ENCODE data around the gene NGDN. TPM values are rescaled to one million over a fixed set of nuclear protein-coding genes. Genes with fewer than 3 reads are reported as not detected.

NGDN gene
- polyA plus RNA-seq, 1 donor: 69.7 TPM

DNA sequence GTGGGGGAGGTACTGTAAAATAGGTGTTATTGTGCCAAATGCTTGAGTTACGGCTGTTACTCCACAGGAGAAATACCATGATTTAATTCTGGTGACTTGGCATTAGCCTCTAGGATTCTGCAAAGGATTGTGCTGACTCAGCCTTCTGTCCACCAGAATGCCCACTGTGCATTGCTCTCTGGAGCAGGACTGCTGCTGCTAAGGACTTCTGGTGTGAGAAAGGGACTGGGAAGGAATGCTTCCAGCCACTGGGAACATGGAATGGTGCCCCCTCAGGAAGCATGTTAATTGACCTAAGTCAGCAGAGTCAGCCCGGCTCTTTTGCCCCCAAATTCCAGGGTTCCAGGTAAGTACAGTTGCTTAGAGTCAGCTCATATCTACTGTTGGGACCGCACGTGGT, 49.2 kb downstream of the NGDN start:
- DNase-seq: no peak

DNA sequence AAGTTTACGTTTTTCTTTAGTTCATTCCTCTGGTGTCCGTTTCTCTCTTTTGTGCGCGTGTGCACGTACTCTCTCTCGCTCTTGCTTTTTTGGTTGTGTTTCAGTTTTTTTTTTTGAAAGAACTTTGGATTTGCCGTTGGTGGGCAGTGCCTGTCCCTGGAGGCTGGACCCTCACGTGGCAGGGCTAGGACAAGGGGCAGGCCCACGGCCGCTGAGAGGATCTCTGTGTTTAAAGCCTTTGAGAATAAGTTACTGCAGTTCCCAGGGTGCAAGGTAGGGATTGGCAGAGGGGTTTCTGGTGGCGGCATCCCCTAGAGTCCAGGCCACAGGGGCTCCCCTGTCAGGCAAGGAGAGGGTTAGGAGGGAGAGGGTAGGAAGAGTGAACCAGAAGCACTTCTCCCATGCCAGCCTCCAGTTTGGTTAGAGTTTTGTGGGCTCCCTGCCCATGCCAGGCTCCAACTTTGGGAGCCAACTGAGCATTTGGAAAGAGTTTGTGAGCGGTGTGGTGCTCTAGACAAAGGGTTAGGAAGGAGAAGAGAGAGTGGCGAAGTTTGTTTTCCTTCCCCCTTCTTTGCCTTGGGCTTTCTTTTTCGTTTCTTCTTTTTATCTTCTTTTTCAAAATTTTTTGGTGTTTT, 51.5 kb downstream of the NGDN start:
- no peak for DNase-seq

DNA sequence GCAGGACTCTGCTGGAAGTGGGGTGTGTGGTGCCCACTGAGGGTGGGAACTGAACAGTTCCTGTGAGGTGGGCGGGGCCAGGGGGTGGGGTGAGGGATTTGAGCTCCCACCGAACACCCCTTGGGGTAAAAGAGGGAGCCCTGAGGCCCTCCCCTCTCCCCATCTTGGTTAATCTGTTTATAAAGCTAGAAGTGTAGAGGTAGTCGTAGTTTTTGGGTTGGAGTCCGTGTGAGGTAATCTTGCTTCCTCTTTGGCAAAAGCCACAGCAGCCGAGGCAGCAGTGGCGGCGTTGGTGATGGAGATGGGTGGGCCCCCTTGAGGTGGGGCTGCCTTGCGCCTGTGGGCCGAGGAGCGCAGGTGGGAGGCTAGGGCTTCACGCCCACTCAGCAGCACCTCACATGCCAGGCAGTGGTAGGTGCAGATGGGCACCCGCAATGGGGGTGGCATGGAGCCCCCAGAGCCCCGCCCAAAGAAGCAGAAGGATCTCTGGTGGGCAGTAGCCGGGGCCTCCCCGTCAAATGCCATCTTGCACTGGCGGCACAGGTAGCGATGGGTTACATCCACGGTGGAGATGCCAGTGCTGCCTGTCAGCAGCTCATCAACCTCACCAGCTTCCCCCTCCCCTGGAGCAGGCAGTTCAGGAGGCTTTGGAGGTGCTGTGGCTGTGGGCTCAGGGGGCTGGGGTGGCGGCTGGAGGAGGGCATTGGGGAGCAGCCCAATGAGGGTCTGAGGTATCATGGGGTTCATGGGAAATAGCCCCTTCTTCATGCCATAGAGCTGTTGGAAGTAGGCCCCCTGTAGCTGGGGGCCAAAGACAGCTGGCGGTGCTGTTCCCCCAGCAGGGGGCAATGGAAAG, 52.5 kb downstream of the NGDN start:
- no peak for DNase-seq

DNA sequence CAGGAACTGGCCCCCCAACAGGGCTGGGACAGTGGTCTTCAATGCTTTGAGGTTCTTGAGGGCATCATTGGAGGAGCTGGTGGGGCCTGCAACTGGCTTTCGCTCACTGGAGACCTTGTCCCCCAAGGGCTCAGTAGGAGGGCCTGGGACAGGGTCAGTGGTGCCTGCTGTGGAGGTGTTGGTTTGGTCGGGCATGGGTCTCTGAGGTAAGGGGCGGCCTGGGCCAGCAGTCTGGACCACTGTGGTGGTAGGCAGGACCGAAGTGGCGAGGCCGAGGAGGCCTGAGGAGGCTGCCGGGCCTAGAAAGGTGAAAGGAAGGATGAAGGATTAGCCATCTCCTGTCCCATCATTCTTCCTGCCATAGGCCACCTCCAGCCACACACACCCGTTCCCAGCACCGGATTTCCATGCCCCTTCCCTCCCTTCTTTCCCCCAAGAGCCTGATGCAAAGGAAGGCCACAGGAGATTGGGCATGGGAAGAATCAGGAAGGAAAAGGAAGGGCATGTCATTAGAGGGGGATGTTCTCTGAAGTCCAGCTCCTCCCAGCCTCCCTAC, 53.2 kb downstream of the NGDN start:
- DNase-seq: no peak

DNA sequence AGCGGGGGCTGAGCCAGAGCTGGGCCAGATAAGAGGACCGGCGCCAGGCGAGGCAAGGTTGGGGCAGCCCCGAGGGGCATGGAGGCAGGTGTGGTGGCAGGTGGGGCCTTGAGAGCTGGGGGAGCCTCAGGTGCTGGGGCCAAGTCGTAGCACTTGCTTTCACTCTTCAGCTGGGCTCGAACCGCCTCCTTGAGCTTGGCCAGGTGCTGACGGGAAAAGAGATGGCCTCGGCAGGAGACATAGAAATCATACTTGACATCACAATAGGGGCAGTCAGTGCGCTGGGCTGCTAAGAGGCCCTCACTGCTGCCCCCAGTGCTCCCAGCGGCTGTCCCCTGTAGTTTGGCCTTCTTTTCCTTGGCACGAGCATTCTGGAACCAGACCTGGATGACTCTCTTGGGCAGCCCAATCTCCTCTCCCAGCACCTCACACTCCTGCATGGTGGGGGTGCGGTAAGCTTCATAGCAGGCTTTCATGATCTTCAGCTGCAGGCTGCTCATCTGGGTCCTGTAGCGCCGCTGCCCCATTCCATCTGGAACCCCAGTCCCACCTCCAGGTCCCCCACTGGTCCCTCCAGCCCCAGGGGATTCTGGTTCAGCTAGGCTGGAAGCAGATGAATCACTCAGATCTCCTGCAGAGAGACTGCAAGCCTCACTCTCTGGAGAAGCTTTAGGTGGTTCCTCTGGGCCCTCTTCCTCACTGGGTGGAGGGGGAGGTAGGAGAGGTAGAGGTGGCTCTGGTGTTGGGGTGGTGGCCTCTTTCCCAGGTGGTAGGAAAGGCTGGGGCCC, 53.9 kb downstream of the NGDN start:
- no peak for DNase-seq

DNA sequence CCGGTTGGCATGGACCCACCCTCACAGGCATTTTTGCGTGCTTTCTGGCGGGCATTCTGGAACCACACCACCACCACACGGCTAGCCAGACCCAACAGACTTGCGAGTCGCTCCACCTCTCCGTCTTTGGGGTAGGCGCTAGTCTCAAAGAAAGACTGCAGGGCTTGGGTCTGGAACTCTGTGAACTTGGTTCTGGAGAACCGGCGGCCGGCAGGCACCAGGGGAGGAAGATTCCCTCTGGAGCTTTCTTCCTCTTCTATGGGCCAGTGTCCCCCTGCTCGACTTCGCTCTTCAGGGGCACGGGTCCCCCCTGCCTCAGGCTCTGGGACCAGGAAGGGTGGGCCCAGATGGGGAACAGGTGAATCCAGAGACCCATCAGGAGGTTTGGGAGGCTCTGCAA, 55.5 kb downstream of the NGDN start:
- no peak for DNase-seq

DNA sequence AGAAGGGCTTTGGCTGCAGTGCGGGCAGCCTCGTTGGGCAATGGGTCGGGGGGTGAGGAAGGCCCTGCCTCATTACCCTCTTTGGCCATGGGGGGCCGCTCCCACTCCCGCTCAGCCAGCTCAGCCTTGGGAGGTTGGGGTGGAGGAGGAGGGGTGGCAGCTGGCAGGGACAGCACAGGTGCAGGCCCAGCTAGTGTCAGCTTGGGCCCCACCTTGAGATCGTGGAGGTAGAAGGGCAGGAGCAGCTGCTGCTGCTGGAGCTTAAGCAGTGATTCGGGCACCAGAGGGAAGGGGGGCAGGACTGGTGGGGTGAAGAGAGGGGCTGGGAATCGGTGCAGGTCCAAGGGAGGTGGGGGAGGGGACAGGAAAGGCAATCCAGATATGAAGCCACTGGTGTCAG, 56.1 kb downstream of the NGDN start:
- DNase-seq: no peak

Other genes with a start within 250 kb of the NGDN start
- gene RNF212B, start 231.8 kb upstream of the NGDN start, polyA plus RNA-seq (ENCODE audit: insufficient read length): 2.3 TPM
- gene HOMEZ, start 183.6 kb upstream of the NGDN start, polyA plus RNA-seq (ENCODE audit: insufficient read length): 28.0 TPM
- gene PPP1R3E, start 166.8 kb upstream of the NGDN start, polyA plus RNA-seq (ENCODE audit: insufficient read length): 42.5 TPM
- 50.6 TPM for gene BCL2L2, start 162.9 kb upstream of the NGDN start, polyA plus RNA-seq (ENCODE audit: insufficient read length)
- 309 TPM for gene PABPN1, start 148.2 kb upstream of the NGDN start, polyA plus RNA-seq (ENCODE audit: insufficient read length)
- 62.4 TPM for gene SLC22A17, start 116.8 kb upstream of the NGDN start, polyA plus RNA-seq (ENCODE audit: insufficient read length)
- gene EFS, start 104.5 kb upstream of the NGDN start, polyA plus RNA-seq (ENCODE audit: insufficient read length): 35.4 TPM
- not detected for gene IL25, start 96.9 kb upstream of the NGDN start, polyA plus RNA-seq (ENCODE audit: insufficient read length)
- gene CMTM5, start 92.7 kb upstream of the NGDN start, polyA plus RNA-seq (ENCODE audit: insufficient read length): 1.0 TPM
- gene MYH6, start 61.4 kb upstream of the NGDN start, polyA plus RNA-seq (ENCODE audit: insufficient read length): 0.13 TPM
- 0.32 TPM for gene MYH7, start 34.0 kb upstream of the NGDN start, polyA plus RNA-seq (ENCODE audit: insufficient read length)
- gene ZFHX2, start 82.1 kb downstream of the NGDN start, polyA plus RNA-seq (ENCODE audit: insufficient read length): 9.6 TPM
- gene THTPA, start 86.6 kb downstream of the NGDN start, polyA plus RNA-seq (ENCODE audit: insufficient read length): 19.4 TPM
- 99.6 TPM for gene AP1G2, start 98.1 kb downstream of the NGDN start, polyA plus RNA-seq (ENCODE audit: insufficient read length)
- 8.9 TPM for gene JPH4, start 109.1 kb downstream of the NGDN start, polyA plus RNA-seq (ENCODE audit: insufficient read length)
- 41.7 TPM for gene DHRS2, start 166.7 kb downstream of the NGDN start, polyA plus RNA-seq (ENCODE audit: insufficient read length)

All from left kidney (tissue), 2 donors.